GM18507 (cell line): ENCODE results near the gene PDE3A.

ENCODE experiments used
- DNase-seq: peaks from one replicate; pipeline ENCODE4 v3.0.0; 2011; ENCODE audit warnings: low read depth; ENCODE audit not compliant: insufficient read length; ENCODE audit errors: extremely low spot score
- FAIRE-seq: peaks from 2 replicates; lab custom pipeline; 2011; peaks lifted over from hg19 to GRCh38; lab: Jason Lieb, UNC

PDE3A gene

GRCh38 chr12:20731274-20731673, 362.9 kb downstream of the PDE3A start:
- FAIRE-seq (no peak), DNase-seq (no peak)
